ENCODE data around the gene PSRC1.

The PSRC1 gene

GRCh38 chr1:109258481-109259466 is 24.2 kb downstream of the PSRC1 start:
- no peak for DNase-seq (ENCODE audit: low read depth in 2 of 2)

- DNase-seq (ENCODE audit: low read depth in 2 of 2): no peak
Observed at GRCh38 chr1:109257682-109258421, 25.1 kb downstream of the PSRC1 start.

GRCh38 chr1:109256971-109257681 is 25.8 kb downstream of the PSRC1 start:
- no peak for DNase-seq (ENCODE audit: low read depth in 2 of 2)

- DNase-seq (ENCODE audit: low read depth in 2 of 2): no peak
Observed at GRCh38 chr1:109256085-109256484, 26.9 kb downstream of the PSRC1 start.

- DNase-seq (ENCODE audit: low read depth in 2 of 2): no peak
Observed at GRCh38 chr1:109255678-109256077, 27.3 kb downstream of the PSRC1 start.

- DNase-seq (ENCODE audit: low read depth in 2 of 2): no peak
Observed at GRCh38 chr1:109255097-109255651, 27.8 kb downstream of the PSRC1 start.

- DNase-seq (ENCODE audit: low read depth in 2 of 2): no peak
Observed at GRCh38 chr1:109254621-109255096, 28.3 kb downstream of the PSRC1 start.

GRCh38 chr1:109253803-109254620 is 28.9 kb downstream of the PSRC1 start:
- no peak for DNase-seq (ENCODE audit: low read depth in 2 of 2)

- DNase-seq (ENCODE audit: low read depth in 2 of 2): no peak
Observed at GRCh38 chr1:109252893-109253802, 29.8 kb downstream of the PSRC1 start.

- no peak for DNase-seq (ENCODE audit: low read depth in 2 of 2)
Observed at GRCh38 chr1:109252167-109252892, 30.6 kb downstream of the PSRC1 start.

- no peak for DNase-seq (ENCODE audit: low read depth in 2 of 2)
Observed at GRCh38 chr1:109251277-109252166, 31.4 kb downstream of the PSRC1 start.

GRCh38 chr1:109250454-109251276 is 32.3 kb downstream of the PSRC1 start:
- no peak for DNase-seq (ENCODE audit: low read depth in 2 of 2)

GRCh38 chr1:109249654-109250401 is 33.1 kb downstream of the PSRC1 start:
- DNase-seq (ENCODE audit: low read depth in 2 of 2): no peak

GRCh38 chr1:109248797-109249629 is 33.9 kb downstream of the PSRC1 start, which contains the start of gene CELSR2:
Gene CELSR2 (plus strand): TSS chr1:109249539. CDS start chr1:109250080, 541 bp downstream.
- DNase-seq (ENCODE audit: low read depth in 2 of 2): no peak

- no peak for DNase-seq (ENCODE audit: low read depth in 2 of 2)
Observed at GRCh38 chr1:109248444-109248796, 34.5 kb downstream of the PSRC1 start.
